ENCODE data around the gene DIAPH2. TPM values are rescaled to one million over a fixed set of nuclear protein-coding genes. Genes with fewer than 3 reads are reported as not detected.

Gene DIAPH2
- total RNA-seq, 1 donor, result 42.3 TPM

- DNase-seq (ENCODE audit: low read depth), result no peak
- no peak overlapping the region for H3K4me3 ChIP-seq (ENCODE audit: low read depth, low read length)
- TF ChIP-seq CTCF (IDR thresholded peaks at IDR 0.05; ENCODE audit: insufficient read depth, low read length), result no peak
Measured at GRCh38 chrX:96861218-96861617, 176.6 kb downstream of the DIAPH2 start.

DNA sequence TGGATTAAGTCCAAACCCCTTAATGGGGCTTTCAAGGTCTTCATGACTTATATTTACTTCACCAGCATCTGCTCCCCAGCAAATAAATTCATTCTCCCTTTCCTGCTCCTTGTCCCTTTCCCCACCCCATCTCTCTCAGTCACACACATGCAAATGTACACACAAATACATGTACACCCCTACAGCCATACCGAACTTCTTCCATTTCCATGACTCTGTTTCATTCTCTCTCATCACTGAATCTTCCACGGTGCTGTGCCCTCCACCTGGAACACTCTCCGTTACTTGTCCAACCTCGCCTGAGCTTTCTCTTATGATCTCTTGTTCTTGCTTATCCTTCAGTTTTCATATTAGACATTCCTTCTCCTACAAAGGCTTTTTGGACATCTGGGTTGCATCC lies 177.0 kb downstream of the DIAPH2 start:
- no peak for TF ChIP-seq CTCF (IDR thresholded peaks at IDR 0.05; ENCODE audit: insufficient read depth, low read length)

DNA sequence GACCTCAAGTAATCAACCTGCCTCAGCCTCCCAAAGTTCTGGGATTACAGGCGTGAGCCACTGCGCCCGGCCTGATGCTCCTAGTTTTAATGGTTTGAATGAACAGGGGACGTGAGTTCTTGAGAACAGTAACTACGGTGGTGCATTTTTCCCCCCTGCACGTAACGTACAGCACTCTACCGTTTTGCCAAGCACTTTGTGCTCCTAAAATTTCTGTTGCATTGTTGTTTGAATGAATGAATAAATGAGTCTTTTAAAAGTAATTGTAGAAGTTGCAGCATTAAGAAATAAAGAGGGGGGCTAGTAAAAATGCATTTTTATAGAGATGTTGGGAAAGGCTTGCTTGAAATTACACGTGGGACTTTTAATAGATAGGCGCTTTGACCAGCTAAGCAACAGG lies 199.0 kb downstream of the DIAPH2 start, which contains the start of gene RPA4:
TSS of gene RPA4 (plus strand) at position 301 of the 400 bp plus-strand sequence. CDS start 403 bp downstream, outside the sequence.
- no peak within 1 kb of the TSS for H3K4me3 ChIP-seq (ENCODE audit: low read depth, low read length)
- DNase-seq (ENCODE audit: low read depth), result no peak
- TF ChIP-seq CTCF (IDR thresholded peaks at IDR 0.05; ENCODE audit: insufficient read depth, low read length), result no peak

More for the DNA sequence above, 177.0 kb downstream of the DIAPH2 start:
- no peak for DNase-seq (ENCODE audit: low read depth)
- no peak overlapping the region for H3K4me3 ChIP-seq (ENCODE audit: low read depth, low read length)

DNA sequence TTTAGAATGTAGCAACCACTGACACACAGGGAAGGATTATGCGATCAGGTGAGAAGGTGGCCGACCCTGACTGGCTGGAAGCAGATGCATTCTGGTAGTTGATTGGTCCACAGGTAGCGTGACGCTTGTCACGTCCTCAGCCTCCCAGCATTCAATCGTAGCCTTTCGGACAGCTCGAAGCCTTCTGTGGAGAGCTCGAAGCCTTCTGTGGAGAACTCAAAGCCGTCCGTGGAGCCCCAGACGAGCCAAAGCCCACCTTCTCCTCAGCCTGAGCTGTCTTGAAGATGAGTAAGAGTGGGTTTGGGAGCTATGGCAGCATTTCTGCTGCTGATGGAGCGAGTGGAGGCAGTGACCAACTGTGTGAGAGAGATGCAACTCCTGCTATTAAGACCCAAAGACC lies 199.4 kb downstream of the DIAPH2 start:
- H3K4me3 ChIP-seq (ENCODE audit: low read depth, low read length), result no peak overlapping the region
- no peak for DNase-seq (ENCODE audit: low read depth)
- TF ChIP-seq CTCF (IDR thresholded peaks at IDR 0.05; ENCODE audit: insufficient read depth, low read length), result no peak

GRCh38 chrX:96889726-96890125 lies 205.1 kb downstream of the DIAPH2 start:
- H3K4me3 ChIP-seq (ENCODE audit: low read depth, low read length), result no peak overlapping the region
- no peak for DNase-seq (ENCODE audit: low read depth)
- TF ChIP-seq CTCF (IDR thresholded peaks at IDR 0.05; ENCODE audit: insufficient read depth, low read length), result no peak

DNA sequence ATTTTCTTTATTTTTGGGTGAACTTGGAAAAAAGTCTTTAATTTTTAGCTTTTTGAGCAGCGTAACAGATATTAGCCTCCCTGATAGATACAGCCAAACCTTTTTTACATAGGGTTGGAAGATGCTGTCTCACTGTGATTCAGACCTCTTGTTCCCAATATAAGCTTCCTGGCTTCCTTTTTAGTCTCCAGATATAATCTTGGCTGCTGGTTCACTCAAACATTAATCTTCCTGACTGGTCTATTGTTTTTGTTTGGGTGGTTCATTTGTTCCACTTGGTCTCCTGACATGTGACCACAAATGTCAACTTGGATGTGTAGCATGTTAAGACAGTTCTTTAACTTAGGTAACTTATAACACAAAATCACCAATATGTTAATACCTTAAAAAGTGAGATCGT lies 222.1 kb downstream of the DIAPH2 start:
- DNase-seq (ENCODE audit: low read depth), result peak; percentile 88
- H3K4me3 ChIP-seq (ENCODE audit: low read depth, low read length), result no peak overlapping the region
- TF ChIP-seq CTCF (IDR thresholded peaks at IDR 0.05; ENCODE audit: insufficient read depth, low read length), result no peak
